Measurements from ENCODE around the gene LINGO1.

Gene LINGO1

GRCh38 chr15:77589839-77590238 is 42.9 kb downstream of the LINGO1 start:
- no peak for DNase-seq

DNA sequence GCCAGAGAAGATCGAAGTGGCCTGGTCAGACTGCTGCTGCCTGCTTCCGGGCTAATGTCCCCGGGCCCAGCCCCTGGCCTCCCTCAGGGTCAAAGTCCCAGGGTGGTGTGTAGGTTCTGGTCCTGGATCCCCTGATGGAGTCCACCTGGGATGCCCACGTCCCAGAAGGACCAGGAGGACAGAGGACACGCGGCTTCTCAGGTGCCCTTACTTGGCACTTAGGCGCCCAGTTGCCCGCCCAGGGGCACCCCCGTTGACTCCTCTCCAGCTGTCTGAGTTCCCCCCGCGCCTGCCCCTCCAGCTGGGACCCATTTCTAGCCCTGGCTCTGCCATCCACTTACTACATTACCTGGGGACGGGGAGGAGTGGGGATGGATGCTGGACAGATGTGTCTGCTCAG is 44.6 kb downstream of the LINGO1 start:
- DNase-seq: no peak

DNA sequence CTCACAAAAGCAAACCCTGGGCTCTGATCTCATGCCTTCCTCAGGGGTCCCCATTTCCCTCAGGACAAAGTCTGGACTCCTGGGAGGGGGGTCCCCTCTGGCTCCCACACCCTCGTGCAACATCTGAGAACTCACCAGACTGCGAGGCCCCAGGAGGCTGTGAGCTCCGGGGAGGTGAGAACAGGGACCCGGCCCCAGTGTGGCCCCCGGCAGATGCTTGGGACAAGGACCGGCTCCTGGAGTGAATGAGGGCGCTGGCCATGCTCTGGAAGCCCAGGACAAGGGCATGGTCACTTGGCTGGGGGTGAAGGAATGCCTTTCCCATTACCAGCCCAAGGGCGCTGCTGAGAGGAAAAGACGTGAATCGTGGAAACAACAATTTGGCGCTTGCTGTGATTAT is 48.0 kb downstream of the LINGO1 start:
- no peak for DNase-seq

DNA sequence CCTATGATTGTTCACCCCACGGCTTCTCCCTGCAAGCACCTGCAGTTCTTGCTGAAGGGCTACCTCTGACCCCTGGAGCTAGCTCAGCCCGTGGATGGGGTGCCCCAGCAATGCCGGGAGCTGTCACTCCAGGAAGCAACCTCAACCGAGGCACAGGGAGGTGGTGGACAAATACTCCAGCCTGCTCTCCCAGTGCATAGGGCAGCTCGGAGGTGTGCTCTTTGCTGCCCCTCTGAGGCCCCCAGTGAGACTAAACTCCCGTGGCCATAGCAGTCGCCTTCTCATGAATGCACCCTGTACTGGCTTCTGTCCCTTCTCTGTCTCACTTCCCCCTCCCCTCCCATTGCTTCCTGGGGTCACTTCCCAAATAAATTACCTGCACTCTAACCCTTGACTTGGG is 48.5 kb downstream of the LINGO1 start:
- DNase-seq: no peak

DNA sequence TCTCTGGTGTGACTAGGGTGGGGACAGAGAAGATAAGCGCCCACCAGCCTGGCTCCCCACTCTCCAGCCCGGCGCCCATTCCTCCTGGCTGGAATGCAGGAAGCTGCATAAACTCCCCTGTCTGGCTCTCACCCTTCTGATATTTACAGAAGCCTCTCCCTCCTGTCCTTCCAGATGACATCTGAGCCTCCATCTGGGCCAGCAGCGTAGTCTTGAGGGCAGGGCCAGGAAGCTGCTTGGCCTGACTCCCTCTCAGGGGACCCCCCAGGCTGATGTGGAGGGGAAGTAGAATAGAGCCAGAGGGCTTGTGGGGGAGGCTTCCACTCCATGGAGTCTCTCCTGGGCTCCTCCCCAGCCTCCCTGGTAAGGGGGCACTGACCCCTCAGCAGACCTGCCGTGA is 49.9 kb downstream of the LINGO1 start:
- no peak for DNase-seq

GRCh38 chr15:77581896-77582569 is 50.7 kb downstream of the LINGO1 start:
- DNase-seq: no peak

GRCh38 chr15:77580996-77581682 is 51.6 kb downstream of the LINGO1 start:
- DNase-seq: peak; percentile 27

DNA sequence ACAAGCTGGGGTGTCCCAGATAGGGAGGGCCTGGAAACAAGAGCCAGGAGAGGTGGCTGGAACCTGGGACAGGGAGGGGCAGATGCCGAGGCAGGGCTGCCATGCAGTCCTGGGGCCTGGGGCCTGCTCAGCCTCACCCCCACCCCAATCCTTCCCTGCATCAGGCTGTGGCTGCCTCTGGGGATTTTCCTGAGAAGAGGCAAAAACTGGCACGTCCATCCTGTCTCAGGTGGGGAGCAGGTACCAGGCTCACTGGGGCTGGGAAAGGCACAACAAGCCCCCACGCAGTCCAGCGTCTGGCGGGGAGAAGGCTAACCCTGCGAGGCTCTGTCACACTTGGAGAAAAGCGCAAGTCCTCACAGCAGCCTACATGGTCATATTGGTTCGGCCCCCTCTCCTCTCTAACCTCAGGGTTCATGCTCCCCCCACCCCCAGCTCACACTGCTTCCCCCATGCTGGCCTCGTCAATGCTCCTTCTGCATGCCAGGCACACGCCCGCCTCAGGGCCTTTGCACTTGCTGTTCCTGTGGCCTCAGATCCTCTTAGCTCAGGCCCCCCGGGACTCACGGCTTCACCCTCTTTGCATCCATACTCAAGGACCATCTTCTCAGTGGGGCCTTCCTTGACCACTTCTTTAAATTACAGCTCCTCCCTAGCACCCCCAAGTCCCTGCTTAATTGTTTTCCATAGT is 53.1 kb downstream of the LINGO1 start:
- DNase-seq: no peak

GRCh38 chr15:77578641-77579372 is 53.9 kb downstream of the LINGO1 start:
- DNase-seq: no peak

DNA sequence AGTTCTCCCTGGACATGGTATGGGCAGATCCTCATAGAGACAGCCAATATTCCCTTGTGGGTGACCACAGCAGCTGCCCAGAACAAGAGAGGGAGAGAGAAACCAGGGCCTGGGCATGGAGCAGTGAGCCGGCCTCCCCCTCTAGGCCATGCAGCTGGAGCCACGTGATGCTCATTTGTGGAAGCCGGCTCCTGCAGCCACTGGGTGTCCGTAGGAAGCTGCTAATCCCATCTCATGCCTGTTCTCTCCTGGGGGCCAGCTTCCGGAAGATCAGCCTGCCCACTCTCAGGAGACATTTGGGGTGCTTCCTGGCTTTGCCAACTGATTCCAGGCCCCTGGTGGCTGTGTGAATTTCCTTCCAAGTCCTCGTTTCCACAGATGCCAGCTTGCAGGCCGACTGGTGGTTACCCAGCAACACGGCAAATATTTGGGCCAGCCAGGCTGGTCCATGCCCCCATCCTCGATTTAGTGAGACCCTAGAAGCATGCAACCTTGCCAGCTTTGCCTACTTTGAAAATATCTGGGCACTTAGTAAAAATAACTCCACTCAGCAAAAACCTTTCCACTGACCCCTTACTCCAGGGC is 55.3 kb downstream of the LINGO1 start:
- DNase-seq: no peak

- DNase-seq: no peak
These were observed 56.2 kb downstream of the LINGO1 start for GRCh38 chr15:77576538-77576937.

GRCh38 chr15:77575203-77575934 is 57.3 kb downstream of the LINGO1 start:
- no peak for DNase-seq

- no peak for DNase-seq
These were observed 58.0 kb downstream of the LINGO1 start for GRCh38 chr15:77574521-77575202.

GRCh38 chr15:77573802-77574201 is 58.9 kb downstream of the LINGO1 start:
- no peak for DNase-seq

DNA sequence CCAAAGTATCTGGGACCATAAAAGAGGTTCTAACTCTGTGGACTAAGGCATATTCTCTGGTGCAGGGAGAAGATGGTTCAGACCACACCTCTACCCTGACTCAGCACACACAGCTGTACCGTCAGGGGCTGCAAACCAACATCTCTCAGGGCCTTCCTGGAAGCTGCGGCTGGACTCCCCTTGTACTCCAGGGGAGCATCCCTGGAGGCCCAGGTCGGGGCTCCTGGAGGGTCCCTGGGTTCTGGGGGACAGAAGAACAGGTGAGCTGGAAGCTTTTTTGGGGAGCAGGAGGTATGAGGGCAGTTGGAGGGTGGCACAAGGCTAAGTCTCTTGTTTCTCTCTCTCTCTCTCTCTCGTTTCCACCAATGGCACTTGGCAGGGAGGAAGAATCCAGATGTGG is 60.5 kb downstream of the LINGO1 start:
- DNase-seq: no peak

DNA sequence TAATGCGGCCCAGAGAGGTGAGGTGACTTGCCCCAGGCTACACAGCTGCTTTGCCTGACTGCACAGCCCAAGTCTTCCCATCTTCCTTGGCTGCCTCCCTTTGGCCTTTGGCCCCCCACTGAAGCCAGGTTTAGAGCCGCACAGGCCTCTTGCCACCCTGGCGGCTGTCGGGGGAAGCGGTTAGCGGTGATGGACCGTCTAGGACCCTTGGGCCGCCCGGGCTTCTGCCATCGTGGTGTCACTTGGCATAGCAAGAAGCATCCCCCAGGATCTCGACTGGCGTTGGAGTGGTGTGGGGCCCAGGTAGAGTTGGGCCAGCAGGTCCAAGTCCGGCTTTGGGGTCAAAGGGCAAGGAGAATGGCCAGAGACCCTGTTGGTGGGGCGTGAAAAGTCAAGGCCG is 61.0 kb downstream of the LINGO1 start:
- no peak for DNase-seq

- no peak for DNase-seq
These were observed 61.5 kb downstream of the LINGO1 start for GRCh38 chr15:77571181-77571580.

- no peak for DNase-seq
These were observed 63.0 kb downstream of the LINGO1 start for GRCh38 chr15:77569729-77570125.

DNA sequence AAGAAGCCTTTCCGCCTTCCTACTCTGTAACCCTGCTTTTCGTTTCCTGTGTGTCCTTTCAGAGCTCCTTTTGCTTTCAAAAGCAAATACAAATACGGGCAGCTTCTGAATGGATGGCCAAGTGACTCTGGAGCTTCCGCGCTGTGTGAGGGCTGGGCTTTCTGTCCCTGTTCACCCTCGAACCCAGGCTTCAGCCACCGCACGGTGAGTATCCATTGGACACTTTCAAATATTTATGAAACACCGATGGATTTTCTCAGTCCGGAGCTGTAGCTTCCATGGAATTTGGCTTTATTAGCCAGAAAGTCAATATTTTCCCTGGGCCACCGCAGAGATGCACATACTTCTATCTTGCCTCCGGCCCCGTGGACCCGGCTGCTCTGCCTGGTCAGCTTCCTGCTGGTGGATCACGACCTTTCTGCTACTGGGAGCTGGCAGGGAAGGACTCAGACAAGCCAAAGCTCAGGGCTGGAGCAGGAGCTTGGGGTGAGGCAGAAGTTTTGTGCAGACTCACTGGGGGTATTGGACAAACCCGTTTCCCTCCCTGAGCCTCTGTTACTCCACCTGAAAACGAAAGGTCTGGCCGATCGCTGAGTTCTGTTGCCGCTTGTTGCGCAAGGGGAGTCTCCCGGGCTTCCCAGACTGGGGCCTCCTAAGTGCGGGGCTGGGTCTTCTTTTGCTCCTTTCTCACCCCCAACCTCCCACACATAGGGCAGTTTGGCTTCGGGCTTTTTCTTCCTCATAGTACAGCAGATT is 63.6 kb downstream of the LINGO1 start:
- no peak for DNase-seq

GRCh38 chr15:77568014-77568972 is 64.4 kb downstream of the LINGO1 start:
- no peak for DNase-seq
